Activated CD8-positive, alpha-beta memory T cell treated with anti-CD3 and anti-CD28 coated beads, Interleukin-2, amount 50 U/mL, for 1 hour (primary cell): ENCODE measurements around the gene PRR15L.
A peak's percentile ranks its signal among the peaks of the same experiment; 100 is the strongest.

Experiments used
- DNase-seq: peaks from one replicate; pipeline ENCODE4 v3.0.0-alpha.2; 2020; ENCODE audit errors: extremely low read depth

Gene PRR15L

DNA sequence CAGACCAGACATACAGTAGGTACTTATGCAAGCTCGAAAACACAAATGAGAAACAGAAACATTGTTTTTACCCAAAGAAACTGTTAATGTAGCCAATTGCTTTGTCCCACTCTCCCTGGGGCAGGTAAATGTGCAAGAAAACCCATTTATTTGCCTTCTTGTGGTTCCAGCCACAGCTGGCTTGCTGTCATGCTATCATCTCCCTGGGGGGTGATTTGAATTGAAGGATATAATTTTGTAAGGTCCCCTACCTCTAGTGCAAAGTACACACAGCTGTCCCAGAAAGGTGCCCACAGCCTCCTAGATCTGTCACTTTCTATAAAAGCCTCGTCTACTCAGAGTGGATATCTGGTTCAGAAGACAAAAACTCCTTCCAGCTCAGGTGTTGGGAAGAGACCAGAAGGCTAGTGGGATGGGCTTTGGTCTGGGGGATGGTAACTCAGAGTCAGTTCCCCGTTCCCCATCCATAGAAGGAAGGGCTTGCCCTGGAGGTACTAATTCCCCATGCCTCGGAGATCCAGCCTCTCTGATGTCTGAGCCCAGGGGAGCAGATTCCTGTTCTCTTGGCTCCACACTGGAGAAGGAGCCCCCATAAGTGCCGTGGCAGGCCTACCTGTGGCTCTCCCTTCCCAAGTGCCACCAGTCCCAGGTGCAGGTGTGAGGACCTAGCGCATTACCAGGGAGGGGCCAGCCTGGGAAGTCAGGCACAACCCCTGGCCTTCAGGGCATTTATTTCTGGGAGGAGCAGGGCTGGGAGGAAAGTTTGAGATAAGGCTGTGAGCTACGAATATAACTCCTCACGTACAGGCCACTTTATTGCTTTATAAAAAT is 2.4 kb upstream of the PRR15L start:
- no peak for DNase-seq

DNA sequence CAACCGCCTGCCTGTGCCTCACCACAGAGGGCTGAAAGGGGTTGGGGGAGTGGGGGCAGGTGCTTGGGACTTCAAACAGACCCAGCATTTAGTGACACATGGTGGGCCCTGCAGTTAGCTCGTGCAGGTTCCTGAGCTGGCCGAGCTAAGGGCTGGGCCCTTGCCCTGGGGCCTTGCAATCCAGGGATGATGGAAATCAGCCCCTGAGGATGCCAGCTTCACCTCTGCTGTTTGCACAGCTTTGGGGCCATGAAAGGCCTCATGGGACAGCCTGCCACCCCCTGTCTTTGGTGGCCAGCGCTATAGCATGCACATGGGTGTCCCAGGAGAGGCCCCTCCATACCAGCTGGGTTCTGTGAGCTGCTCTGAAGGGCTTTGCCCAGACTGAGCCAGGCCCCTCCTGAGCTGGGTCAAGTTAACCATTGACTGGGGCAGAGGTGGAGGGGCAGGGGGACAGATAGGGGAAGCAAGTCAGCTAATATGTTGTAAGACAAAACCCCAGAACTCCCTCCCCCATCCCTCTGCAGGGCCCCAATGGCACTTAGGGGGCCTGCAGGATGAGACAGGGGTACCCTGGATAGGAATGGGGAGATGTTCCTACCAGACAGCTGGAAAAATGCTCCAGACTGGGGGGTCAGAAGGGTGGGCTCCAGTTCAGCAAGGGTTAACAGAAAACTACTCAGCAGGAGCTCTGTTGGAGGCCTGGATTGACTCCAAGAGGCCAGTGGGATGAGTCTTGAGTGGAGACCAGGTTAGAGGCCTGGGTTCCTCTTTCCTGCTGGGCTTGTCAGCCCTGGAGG is 692 bp downstream of the PRR15L start:
- no peak for DNase-seq

DNA sequence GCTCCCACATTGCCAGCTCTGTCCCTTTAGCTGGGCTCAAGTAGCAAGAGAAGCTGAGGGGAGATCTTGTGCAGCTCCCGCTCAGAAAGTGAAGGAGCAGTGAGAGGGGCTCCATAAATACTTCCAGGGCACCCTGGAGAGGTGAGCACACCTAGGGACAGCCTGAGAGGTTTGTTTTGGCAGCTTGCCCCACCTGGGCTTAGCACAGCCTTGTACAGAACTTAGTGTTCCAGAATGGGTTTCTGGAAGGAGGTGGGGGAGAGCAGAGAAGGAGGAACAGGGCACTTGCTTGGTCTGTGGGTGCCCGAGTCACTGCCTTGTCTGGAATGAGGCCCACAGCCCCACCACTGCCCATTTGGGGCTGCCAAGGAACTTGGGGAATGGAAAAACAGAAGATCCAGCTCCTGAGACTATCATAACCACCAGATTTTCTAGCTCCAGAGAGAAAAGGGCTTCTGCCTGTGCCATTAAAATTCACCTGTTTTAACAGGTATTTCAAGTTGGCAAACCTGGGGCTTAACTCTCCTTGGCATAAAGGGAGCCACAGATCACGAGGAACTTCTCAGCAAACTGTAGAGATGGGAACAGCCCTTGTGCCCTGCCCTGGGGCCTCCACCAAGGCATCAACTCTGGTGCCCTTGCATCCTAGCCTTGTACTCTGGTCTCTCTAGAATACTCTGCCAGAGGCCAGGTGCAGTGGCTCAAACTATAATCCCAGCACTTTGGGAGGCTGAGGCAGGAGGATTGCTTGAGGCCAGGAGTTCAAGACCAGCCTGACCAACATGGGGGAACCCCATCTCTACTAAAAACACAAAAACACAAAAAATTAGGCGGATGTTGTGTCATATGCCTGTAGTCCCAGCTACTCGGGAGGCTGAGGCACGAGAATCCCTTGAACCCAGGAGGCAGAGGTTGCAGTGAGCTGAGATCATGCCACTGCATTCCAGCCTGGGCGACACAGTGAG is 1.9 kb downstream of the PRR15L start:
- DNase-seq, result no peak

DNA sequence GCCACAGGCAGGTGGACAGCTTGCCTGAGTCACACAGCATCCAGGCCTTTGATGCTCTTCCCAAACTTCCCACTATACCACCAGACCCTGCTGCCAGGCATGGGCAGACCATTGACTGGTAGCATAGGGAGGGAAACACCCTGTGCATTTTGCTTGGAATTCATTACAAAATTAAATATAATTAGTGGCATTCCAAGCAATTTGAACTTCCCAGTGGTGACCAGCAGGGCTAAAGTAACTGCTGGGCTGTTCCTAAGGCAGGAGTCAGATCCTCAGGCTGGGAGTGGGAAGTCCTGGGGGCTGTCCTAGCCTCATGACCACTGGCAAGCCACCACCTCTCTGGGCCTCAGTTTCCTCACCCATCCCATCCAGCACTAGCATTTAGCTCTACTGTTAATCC is 3.8 kb downstream of the PRR15L start:
- DNase-seq, result no peak

DNA sequence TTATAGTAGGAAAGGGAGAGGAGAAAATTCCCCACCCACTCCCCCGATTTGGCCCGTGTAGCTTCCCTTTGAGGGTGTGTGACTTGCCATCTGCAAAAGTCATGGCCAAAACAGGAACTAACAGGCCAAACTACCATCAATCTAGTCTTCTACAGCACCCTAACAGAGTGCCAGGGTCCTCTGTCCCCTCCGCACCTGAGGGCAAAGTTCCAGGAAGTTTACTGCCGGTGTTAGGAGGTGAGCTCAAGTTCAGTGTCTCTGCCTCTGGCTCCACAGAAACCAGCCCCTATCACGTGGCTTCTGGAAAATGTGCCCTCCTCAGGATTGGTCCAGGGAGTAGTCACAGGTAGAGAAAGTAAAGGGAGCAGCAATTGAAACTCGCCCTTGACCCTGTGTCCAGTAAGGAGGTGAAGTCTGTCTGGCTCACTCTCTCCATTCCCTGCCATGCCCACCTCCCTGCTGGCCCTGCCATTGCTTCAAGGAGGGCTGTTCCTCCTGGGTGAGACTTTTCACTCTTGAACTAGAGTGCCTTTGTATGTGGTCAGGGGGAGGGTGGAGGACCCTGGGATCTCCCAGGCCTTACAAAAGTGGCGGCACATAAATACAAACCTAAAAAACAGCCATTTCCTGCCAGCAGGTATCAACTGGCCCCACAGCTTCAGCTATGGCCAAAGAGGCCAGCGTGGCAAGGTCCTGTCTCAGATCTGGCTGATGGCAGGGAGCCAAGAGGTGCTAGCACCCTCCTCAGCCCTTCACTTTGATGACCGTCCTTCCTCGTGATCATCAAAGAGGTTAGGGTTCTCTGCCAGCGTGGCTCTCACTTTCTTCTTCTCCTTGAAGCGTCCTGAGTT is 5.3 kb downstream of the PRR15L start:
- DNase-seq, result no peak

DNA sequence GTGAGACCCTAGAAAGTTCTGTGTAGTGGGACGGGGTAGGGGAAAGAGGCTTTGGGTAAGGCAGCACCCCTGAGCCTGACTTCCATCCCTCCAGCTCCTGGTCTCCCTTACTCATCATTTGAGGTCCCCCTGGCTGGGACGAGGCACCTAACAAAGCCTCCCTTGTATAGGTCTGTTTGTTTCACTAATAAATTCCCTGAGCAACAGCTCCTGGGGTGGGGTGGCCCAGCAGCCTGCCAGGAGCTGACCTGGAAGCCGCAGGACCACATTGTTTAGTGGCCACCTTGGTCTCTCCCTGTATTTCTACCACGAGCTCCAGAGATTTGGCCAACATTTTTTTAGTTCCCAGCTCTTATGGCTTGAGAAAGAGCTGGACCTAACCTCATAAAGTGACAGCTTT is 7.2 kb downstream of the PRR15L start:
- DNase-seq, result no peak

DNA sequence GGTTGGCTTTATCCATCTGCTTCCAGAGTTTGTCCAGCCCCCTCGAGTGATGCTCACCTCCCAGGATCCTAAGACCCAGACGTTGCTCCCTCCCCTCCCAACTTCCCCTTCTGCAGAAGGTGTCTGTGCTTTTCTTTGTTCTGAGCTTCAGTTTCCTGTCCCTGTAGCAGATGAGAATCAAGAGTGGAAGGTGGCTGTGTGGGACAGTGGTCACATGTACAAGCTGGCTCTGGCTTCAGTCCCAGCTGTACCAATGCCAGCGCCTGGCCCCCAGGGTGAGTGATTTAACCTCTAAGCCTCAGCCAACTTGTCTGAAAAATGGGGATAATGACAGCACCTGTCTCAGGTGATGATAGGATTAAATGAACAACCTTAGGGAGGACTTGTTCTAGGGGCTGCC is 7.7 kb downstream of the PRR15L start:
- DNase-seq, result no peak

DNA sequence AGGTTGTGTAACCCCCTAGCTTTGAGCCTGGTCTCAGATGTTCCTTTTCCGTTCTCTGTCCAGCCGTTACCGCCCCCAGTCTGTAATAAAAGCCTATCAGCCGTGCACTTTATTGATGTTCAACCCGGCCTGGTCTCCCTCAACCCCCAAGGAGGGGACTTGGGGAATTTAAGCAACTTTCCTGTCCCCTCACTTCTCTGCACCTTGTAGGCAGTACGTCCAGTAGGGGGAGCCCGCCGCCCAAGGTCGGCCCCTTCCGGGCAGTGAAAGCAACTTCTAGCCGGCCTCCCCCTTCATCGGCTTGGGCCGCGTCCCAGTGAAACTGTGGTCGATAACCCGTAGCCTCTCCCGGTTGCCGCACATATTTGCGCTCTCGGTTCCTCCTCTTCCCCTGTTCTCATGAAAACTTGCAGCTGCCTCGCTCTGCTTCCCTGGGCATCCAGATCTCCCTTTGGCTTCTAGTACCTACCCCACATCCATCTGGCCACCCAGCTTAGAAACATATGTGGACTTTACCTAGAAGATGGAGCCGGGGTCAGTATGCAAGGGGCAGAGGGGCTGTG is 8.4 kb downstream of the PRR15L start:
- DNase-seq, result peak; percentile 30

DNA sequence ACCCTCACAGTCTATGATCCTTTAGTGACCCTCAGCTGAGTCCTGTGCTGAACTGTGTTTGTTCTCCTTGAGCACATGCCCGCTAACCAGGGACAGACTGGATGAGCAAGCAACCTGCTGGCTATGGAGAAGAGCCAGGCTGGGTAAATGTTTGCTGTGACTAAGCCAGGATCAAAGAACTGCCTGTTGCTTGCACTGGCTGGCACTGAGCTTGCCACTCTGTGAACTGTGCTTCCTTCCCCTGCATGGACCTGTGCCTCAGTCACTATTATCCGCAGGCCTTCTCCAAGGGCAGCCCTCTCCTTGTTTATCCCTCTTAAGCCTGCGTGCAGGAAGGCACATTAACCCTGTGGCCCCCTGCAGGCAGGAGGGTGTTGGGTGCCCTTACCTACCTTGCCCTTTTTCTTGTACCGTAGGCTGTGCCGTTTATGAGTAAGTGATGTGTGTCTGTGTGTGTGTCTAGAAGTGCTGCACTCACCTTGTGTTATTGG is 8.9 kb downstream of the PRR15L start:
- no peak for DNase-seq

DNA sequence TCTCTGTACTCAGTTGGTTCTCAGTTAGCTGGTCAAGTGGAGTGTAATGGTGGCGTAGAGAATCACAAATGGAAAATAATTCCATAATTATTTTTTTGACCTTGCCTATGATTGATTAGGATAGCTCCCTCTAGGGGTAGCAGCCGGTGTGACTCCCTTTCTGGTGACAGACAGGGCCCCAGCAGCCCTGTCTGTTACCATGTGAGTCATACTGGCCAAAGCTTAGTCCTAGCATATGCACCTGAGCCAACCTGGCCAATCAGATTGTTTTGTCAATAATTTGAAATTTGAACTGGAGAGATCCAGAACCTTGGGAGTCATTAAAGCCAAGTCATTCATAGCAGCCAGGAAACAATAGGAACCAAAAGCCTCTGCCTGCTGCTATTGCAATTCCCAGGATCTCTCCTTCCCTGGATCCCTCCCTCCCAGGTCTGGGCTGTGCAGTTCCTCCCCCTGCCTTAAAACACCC is 10.7 kb downstream of the PRR15L start:
- peak; percentile 32 for DNase-seq

DNA sequence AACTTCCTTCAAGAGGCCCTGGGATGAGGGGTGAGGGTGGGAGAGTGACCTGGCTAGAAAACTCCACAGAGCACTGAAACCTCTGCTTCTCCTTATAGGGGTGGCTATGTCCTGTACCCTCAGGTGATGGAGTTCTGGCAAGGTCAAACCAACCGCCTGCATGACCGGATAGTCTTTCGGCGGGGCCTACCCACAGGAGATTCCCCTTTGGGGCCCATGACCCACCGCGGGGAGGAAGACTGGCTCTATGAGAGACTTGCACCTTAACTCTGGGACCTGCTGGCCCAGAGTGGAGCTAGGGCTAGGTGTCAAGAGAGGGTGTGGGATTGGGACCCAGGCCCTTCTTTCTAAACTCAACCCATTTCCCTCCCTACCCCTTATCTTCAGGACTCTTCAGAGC is 11.2 kb downstream of the PRR15L start:
- DNase-seq, result no peak

DNA sequence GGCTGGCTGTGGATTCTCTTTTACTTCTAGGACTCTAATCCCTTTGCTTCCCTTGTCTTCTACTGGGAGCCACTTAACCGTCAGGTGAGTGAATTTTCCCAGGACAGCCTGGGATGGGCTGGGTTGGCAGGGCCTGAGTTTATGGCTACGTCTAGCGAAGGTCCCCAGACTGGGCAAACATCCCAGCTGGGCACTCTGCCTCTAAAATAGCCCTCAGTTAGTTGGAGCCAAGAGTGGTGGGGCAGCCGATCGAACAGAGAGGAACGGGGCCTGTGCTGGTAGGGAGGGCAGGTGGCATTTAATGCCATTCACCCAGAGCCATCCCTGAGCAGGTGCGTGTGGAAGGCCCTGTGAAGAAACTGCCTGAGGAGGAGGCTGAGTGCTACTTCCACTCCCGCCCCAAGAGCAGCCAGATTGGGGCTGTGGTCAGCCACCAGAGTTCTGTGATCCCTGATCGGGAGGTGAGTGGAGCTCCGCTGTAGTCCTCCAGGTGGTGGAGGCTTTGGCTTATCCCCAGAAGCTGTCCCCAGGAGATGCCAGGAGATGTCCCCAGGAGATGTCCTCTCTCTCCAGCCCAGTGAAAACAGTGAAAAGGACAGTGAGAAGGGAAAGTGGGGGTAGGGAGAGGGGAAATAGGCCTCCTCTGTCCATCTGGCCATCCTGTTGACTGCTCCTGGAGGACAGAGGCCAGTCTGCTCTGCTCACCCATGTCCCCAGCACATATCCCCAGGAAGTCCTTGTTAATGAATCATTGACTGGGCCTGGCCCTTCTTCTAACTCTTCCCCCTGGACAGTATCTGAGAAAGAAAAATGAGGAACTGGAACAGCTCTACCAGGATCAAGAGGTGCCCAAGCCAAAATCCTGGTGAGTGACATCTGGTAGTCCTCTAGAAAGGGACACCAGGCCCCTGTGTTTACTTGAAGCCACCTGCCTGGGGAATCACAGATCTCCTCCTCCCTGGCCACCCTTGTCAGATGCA is 11.9 kb downstream of the PRR15L start:
- no peak for DNase-seq

DNA sequence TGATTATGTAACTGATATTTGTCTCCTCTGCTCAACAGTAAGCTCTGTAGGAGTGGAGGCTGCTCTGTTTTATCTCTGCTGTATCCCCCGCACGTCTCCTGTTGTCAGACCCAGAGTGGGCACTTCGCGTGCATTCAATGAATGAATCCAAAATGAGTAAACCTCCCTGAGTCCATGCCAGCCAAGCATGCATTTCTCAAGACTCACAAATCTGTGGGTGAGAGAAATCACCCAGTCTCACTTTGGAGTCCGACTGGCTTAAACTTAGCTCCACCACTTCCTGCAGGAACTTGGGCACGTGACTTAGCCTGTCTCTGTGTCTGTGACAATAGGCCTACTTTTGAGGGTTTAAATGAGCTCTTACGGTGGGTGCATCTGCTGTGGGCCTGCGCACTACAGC is 12.6 kb downstream of the PRR15L start:
- DNase-seq, result no peak

DNA sequence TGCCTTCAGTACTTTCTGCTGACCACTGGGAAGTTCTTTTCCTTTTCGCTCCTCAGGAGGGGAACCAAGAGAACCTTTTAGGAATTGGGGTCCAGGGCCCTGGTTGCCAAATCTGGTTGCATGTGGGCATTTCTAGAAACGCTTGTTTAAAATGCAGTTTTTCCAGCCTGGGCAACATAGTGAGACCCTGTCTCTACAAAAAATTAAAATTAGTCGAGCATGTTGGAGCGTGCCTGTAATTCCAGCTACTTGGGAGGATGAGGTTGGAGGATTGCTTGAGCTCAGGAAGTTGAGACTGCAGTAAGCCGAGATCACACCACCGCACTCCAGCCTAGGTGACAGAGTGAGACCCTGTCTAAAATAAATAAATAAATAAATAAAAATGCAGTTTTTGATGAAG is 15.1 kb downstream of the PRR15L start:
- DNase-seq, result no peak

DNA sequence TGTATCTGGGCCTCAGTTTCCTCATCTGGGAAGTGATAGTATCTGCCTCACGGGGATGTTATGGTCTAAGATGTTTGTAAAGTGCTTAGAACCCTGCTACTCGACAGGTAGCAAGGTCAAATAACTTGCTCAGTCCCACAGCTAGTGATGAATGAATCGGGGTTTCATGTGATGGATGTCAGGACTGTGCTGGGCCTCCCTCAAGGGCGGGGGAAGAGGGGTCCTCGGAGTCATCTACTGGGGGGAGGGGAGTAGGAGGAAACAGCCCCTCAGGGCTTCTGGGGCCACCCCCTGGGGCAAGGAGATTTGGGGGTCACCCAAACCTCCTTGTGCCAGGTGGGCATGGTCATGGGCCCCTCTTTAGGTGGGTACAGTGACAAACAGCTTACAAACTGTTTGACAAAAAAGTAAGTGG is 15.6 kb downstream of the PRR15L start:
- DNase-seq, result no peak

DNA sequence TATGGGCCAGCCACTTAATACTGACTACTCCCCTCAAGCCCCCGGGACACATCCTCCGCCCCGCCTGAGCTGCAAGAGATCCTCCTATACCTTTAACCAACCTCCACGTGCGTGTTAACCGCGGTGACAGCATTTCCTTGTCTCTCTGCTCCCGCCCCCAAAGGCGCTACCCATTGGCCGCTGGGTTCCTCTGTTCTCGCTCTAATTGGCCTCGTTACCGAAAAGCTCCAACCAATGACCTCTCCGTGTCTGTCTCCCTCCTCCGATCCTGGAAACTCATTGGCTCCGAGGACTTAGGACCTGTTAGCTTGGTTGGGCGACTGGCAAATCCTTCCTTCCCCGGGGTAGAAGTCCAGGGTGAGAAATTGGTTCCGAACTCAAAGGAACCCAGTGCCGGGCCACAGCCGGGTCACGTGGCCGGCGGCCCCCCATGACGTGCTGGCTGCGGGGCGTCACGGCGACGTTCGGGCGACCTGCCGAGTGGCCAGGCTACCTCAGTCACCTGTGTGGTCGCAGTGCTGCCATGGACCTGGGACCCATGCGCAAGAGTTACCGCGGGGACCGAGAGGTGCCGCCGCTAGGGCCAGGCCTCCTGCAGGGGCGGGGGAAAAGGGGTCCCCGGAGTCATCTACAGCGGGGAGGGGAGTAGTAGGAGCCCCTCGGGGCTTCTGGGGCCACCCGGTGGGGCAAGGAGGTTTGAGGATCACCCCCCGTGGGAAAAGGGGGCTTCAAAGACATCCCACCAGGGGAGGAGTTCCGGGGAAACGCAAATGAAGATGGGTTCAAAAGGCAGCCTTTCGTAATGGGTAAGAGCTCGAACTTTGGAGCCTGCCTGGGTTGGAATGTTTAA is 16.2 kb downstream of the PRR15L start, which contains the start of gene PNPO:
PNPO (plus strand) TSS at position 326 of the 850 bp plus-strand sequence; CDS start at position 431, 105 bp downstream.
- DNase-seq, result peak; percentile 86

DNA sequence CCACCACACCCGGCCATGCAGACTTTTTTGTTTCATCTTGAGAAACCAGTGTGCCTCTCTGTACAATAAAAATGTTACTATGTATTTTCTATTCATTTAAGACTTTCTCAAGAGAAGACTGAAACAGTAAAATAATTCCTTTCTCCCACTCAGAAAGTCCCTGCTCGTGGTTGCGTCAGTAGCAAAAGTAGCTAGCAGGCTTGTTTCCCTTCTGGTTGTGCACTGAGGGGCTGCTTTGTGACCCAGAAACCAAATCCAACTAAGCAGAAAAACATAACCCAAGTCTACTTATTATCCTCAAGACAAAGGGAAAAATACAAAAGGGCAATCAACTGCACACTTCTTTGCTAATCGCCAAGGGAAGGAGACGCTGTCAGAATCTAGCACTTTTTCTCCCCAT is 19.7 kb downstream of the PRR15L start:
- DNase-seq, result no peak

DNA sequence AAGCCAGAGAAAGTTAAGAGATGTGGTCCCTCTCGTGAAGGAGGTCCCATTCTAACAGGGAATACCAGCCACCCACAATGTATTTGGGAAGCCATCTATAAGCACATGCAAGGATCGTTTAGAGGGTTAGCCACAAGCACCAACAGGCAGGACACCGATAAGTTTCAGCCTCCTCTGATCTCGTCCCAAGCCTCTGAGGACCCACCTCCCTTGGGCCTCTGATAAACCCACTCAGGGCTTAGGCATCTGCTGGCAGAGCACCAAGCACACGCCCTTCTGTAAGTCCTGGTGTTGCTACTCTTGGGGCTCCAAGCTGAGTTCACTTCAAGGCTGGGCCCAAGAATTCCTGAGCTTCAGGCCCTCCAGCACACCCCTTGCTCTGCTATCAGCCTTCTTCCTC is 21.7 kb downstream of the PRR15L start:
- no peak for DNase-seq
